ENCODE data around the gene DDA1. TPM values are rescaled to one million over a fixed set of nuclear protein-coding genes. Genes with fewer than 3 reads are reported as not detected.

DDA1 gene
- total RNA-seq, 1 donor from 2014 or later, result 81.2 TPM

GRCh38 chr19:17335575-17335974 lies 26.2 kb downstream of the DDA1 start:
- H3K36me3 Mint-ChIP-seq (ENCODE audit: unreplicated experiment), result peaks cover 5% of the 10 kb centered on the region
- DNase-seq, result no peak
- no peak for TF ChIP-seq CTCF (IDR thresholded peaks at IDR 0.05; ENCODE audit: partially characterized antibody, unreplicated experiment)
- H3K4me1 Mint-ChIP-seq (ENCODE audit: low read depth, unreplicated experiment), result peaks cover 7% of the 10 kb centered on the region
- H3K4me3 Mint-ChIP-seq (ENCODE audit: unreplicated experiment), result peak overlapping the region; percentile 89
- no peak overlapping the region for H3K27ac Mint-ChIP-seq (ENCODE audit: unreplicated experiment)
- peaks cover 14% of the 10 kb centered on the region for H3K27me3 Mint-ChIP-seq (ENCODE audit: unreplicated experiment)
- peaks cover 11% of the 10 kb centered on the region for H3K9me3 Mint-ChIP-seq (ENCODE audit: unreplicated experiment)

DNA sequence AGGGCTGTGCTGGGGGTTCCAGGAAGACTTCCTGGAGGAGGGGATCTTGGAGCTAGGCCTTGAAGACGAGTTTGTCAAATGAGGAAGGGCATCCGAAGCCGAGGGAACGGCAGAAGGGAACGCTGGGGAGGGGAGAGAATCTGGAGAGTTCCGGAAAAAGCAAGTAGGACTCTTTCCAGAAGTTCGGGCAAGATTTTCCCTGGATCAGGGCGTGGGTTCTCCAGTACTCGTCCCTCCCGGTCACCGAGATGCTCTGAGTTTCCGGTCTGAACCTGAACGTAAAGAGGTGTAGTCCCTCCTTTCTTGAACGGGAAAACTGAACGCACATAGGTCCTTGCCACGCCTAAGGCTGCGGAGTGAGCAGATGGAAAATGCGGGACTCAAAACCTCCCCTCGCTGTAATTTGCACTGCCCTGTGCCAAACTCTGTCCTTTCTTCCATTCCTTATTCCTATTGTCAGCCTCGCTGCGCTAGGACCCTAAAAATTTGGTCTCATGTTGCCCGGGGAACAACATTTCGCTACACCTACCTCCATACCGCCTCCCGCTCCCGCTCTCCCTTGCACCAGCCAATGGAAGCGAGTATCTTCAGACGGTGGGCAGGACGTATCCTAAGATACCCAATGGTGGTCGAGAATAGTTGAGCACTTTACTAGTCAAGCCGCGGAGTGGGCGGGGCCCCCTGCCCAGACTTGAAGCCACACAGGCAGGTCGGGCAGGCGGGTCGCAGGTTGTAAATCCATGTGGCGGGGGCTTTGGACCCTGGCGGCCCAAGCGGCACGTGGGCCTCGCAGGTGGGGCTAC lies 27.7 kb downstream of the DDA1 start, which contains the start of gene GTPBP3:
GTPBP3 (plus strand) TSS at position 682 of the 803 bp plus-strand sequence; CDS start at position 741, 59 bp downstream.
- no peak for TF ChIP-seq CTCF (IDR thresholded peaks at IDR 0.05; ENCODE audit: partially characterized antibody, unreplicated experiment)
- peak within 1 kb of the TSS; percentile 99 for H3K4me3 Mint-ChIP-seq (ENCODE audit: unreplicated experiment)
- H3K27ac Mint-ChIP-seq (ENCODE audit: unreplicated experiment), result peak within 1 kb of the TSS; percentile 98
- peaks cover 5% of the 10 kb centered on the region for H3K4me1 Mint-ChIP-seq (ENCODE audit: low read depth, unreplicated experiment)
- DNase-seq, result peak; percentile 94
- H3K27me3 Mint-ChIP-seq (ENCODE audit: unreplicated experiment), result peaks cover 14% of the 10 kb centered on the region
- peaks cover 13% of the 10 kb centered on the region for H3K9me3 Mint-ChIP-seq (ENCODE audit: unreplicated experiment)
- H3K36me3 Mint-ChIP-seq (ENCODE audit: unreplicated experiment), result peaks cover 5% of the 10 kb centered on the region

GRCh38 chr19:17337675-17338432 lies 28.5 kb downstream of the DDA1 start:
- DNase-seq, result no peak
- no peak for TF ChIP-seq CTCF (IDR thresholded peaks at IDR 0.05; ENCODE audit: partially characterized antibody, unreplicated experiment)
- H3K27me3 Mint-ChIP-seq (ENCODE audit: unreplicated experiment), result peaks cover 12% of the 10 kb centered on the region
- no peak overlapping the region for H3K27ac Mint-ChIP-seq (ENCODE audit: unreplicated experiment)
- peaks cover under 1% of the 10 kb centered on the region for H3K36me3 Mint-ChIP-seq (ENCODE audit: unreplicated experiment)
- peaks cover 13% of the 10 kb centered on the region for H3K9me3 Mint-ChIP-seq (ENCODE audit: unreplicated experiment)
- H3K4me3 Mint-ChIP-seq (ENCODE audit: unreplicated experiment), result peak overlapping the region; percentile 99
- H3K4me1 Mint-ChIP-seq (ENCODE audit: low read depth, unreplicated experiment), result peaks cover 5% of the 10 kb centered on the region

GRCh38 chr19:17338433-17339078 lies 29.2 kb downstream of the DDA1 start:
- Mint-ChIP-seq H3K27me3 (ENCODE audit: unreplicated experiment) (peaks cover 10% of the 10 kb centered on the region), H3K4me1 (ENCODE audit: low read depth, unreplicated experiment) (peaks cover 5% of the 10 kb centered on the region), H3K27ac (ENCODE audit: unreplicated experiment) (no peak overlapping the region), H3K4me3 (ENCODE audit: unreplicated experiment) (peak overlapping the region; percentile 99), H3K9me3 (ENCODE audit: unreplicated experiment) (peaks cover 13% of the 10 kb centered on the region), H3K36me3 (ENCODE audit: unreplicated experiment) (no peaks in the 10 kb centered on the region)
- no peak for DNase-seq
- no peak for TF ChIP-seq CTCF (IDR thresholded peaks at IDR 0.05; ENCODE audit: partially characterized antibody, unreplicated experiment)

All from glutamatergic neuron (in vitro differentiated cells).